Measurements from ENCODE around the gene ZNG1A. TPM values are rescaled to one million over a fixed set of nuclear protein-coding genes. Genes with fewer than 3 reads are reported as not detected.

The ZNG1A gene
- total and polyA plus RNA-seq, 5 donors = 16.3 to 30.2 (median 23.8) TPM

Other genes with a start within 250 kb of the ZNG1A start
- 10 to 100 TPM in 3 of 4 donors, 1 to 10 TPM in 1; 8.2 to 14.6 (median 12.1) TPM for gene WASHC1, start 149.6 kb downstream of the ZNG1A start, total RNA-seq
- 10.8 TPM for gene WASHC1, start 149.6 kb downstream of the ZNG1A start, polyA plus RNA-seq
- gene FOXD4, start 60.6 kb downstream of the ZNG1A start, total RNA-seq = under 1 TPM; 0.15 to 0.31 (median 0.20) TPM
- 0.14 TPM for gene FOXD4, start 60.6 kb downstream of the ZNG1A start, polyA plus RNA-seq
- 1 to 10 TPM; 5.0 to 8.9 (median 6.8) TPM for gene DOCK8, start 35.8 kb upstream of the ZNG1A start, total RNA-seq
- gene DOCK8, start 35.8 kb upstream of the ZNG1A start, polyA plus RNA-seq = 1.5 TPM

All from right cardiac atrium (tissue), 5 donors.